GM19240 (cell line): ENCODE data around the gene KAZN.

Experiments used
- DNase-seq: peaks from one replicate; pipeline ENCODE4 v3.0.0; 2011; ENCODE audit warnings: low spot score; ENCODE audit not compliant: insufficient read length

KAZN gene

GRCh38 chr1:15053153-15053552, 454.7 kb downstream of the KAZN start:
- DNase-seq: no peak

GRCh38 chr1:15055736-15056415, 457.4 kb downstream of the KAZN start:
- DNase-seq: no peak

GRCh38 chr1:15056515-15057285, 458.2 kb downstream of the KAZN start:
- DNase-seq: no peak

- DNase-seq: no peak
Observed at GRCh38 chr1:15057834-15058233, 459.3 kb downstream of the KAZN start.

- no peak for DNase-seq
Observed at GRCh38 chr1:15058261-15058660, 459.8 kb downstream of the KAZN start.

GRCh38 chr1:15060104-15060503, 461.6 kb downstream of the KAZN start:
- DNase-seq: no peak

- DNase-seq: no peak
Observed at GRCh38 chr1:15062479-15063099, 464.1 kb downstream of the KAZN start.

GRCh38 chr1:15063346-15063745, 464.9 kb downstream of the KAZN start:
- no peak for DNase-seq

GRCh38 chr1:15063783-15064182, 465.3 kb downstream of the KAZN start:
- no peak for DNase-seq

GRCh38 chr1:15064217-15064929, 465.9 kb downstream of the KAZN start:
- DNase-seq: no peak

- no peak for DNase-seq
Observed at GRCh38 chr1:15065291-15065690, 466.8 kb downstream of the KAZN start.

GRCh38 chr1:15065736-15066135, 467.3 kb downstream of the KAZN start:
- no peak for DNase-seq

GRCh38 chr1:15066191-15066590, 467.7 kb downstream of the KAZN start:
- DNase-seq: no peak

GRCh38 chr1:15067148-15067547, 468.7 kb downstream of the KAZN start:
- no peak for DNase-seq

GRCh38 chr1:15068152-15068551, 469.7 kb downstream of the KAZN start:
- DNase-seq: no peak

GRCh38 chr1:15068997-15069396, 470.5 kb downstream of the KAZN start:
- DNase-seq: no peak

- DNase-seq: no peak
Observed at GRCh38 chr1:15070145-15070748, 471.8 kb downstream of the KAZN start.

- no peak for DNase-seq
Observed at GRCh38 chr1:15071936-15072335, 473.5 kb downstream of the KAZN start.

- DNase-seq: no peak
Observed at GRCh38 chr1:15073799-15074308, 475.4 kb downstream of the KAZN start.

GRCh38 chr1:15075175-15075574, 476.7 kb downstream of the KAZN start:
- DNase-seq: no peak

- DNase-seq: no peak
Observed at GRCh38 chr1:15075817-15076216, 477.3 kb downstream of the KAZN start.
